ENCODE data around the gene IL6R.
"Not testable (repeated sequence)": the region's sequence is repeated elsewhere in the genome, so short reads cannot be mapped to it uniquely, and the experiment has no call there.

Gene IL6R

GRCh38 chr1:154418923-154419619, 13.9 kb downstream of the IL6R start:
- 83 to 91% methylated on average over 4 of the region's 5 CpGs for WGBS, 2 experiments (ENCODE audit: insufficient coverage in 2 of 2)
- H3K4me3 ChIP-seq (ENCODE audit: extremely low read depth, insufficient read depth, low read length, poor library complexity, severe bottlenecking), result no peak overlapping the region
- peaks cover 11% of the 10 kb centered on the region for H3K4me1 ChIP-seq (ENCODE audit: control insufficient read depth, insufficient read depth, low read length, poor library complexity, severe bottlenecking)
- H3K27ac ChIP-seq (ENCODE audit: low read depth, low read length, severe bottlenecking), result no peak overlapping the region
- H3K9me3 ChIP-seq (ENCODE audit: control insufficient read depth, low read length), result no peaks in the 10 kb centered on the region
- no peaks in the 10 kb centered on the region for H3K36me3 ChIP-seq (ENCODE audit: control insufficient read depth, insufficient read depth, low read length)

- Histone ChIP-seq H3K9me3 (ENCODE audit: control insufficient read depth, low read length) (no peaks in the 10 kb centered on the region), H3K4me3 (ENCODE audit: extremely low read depth, insufficient read depth, low read length, poor library complexity, severe bottlenecking) (no peak overlapping the region), H3K4me1 (ENCODE audit: control insufficient read depth, insufficient read depth, low read length, poor library complexity, severe bottlenecking) (peaks cover 12% of the 10 kb centered on the region), H3K36me3 (ENCODE audit: control insufficient read depth, insufficient read depth, low read length) (no peaks in the 10 kb centered on the region), H3K27ac (ENCODE audit: low read depth, low read length, severe bottlenecking) (no peak overlapping the region)
- 85 to 91% methylated on average over 11 of the region's 13 CpGs for WGBS, 2 experiments (ENCODE audit: insufficient coverage in 2 of 2)
Observed at GRCh38 chr1:154419620-154420571, 14.8 kb downstream of the IL6R start.

- no peak overlapping the region for H3K27ac ChIP-seq (ENCODE audit: low read depth, low read length, severe bottlenecking)
- no peaks in the 10 kb centered on the region for H3K9me3 ChIP-seq (ENCODE audit: control insufficient read depth, low read length)
- H3K36me3 ChIP-seq (ENCODE audit: control insufficient read depth, insufficient read depth, low read length), result no peaks in the 10 kb centered on the region
- no peak overlapping the region for H3K4me3 ChIP-seq (ENCODE audit: extremely low read depth, insufficient read depth, low read length, poor library complexity, severe bottlenecking)
- 71 to 73% methylated on average over 5 to 6 of the region's 10 CpGs for WGBS, 2 experiments (ENCODE audit: insufficient coverage in 2 of 2)
- peaks cover 12% of the 10 kb centered on the region for H3K4me1 ChIP-seq (ENCODE audit: control insufficient read depth, insufficient read depth, low read length, poor library complexity, severe bottlenecking)
Observed at GRCh38 chr1:154420961-154421924, 16.1 kb downstream of the IL6R start.

- H3K27ac ChIP-seq (ENCODE audit: low read depth, low read length, severe bottlenecking); H3K9me3 ChIP-seq (ENCODE audit: control insufficient read depth, low read length); H3K4me3 ChIP-seq (ENCODE audit: extremely low read depth, insufficient read depth, low read length, poor library complexity, severe bottlenecking); H3K36me3 ChIP-seq (ENCODE audit: control insufficient read depth, insufficient read depth, low read length): not testable (repeated sequence)
- 79 to 96% methylated on average over 6 to 8 of the region's 8 CpGs for WGBS, 2 experiments (ENCODE audit: insufficient coverage in 2 of 2)
- H3K4me1 ChIP-seq (ENCODE audit: control insufficient read depth, insufficient read depth, low read length, poor library complexity, severe bottlenecking), result peaks cover 12% of the 10 kb centered on the region
Observed at GRCh38 chr1:154422049-154422448, 16.9 kb downstream of the IL6R start.

GRCh38 chr1:154422521-154422920, 17.4 kb downstream of the IL6R start:
- Histone ChIP-seq H3K9me3 (ENCODE audit: control insufficient read depth, low read length) (no peaks in the 10 kb centered on the region), H3K4me3 (ENCODE audit: extremely low read depth, insufficient read depth, low read length, poor library complexity, severe bottlenecking) (no peak overlapping the region), H3K36me3 (ENCODE audit: control insufficient read depth, insufficient read depth, low read length) (no peaks in the 10 kb centered on the region), H3K27ac (ENCODE audit: low read depth, low read length, severe bottlenecking) (no peak overlapping the region), H3K4me1 (ENCODE audit: control insufficient read depth, insufficient read depth, low read length, poor library complexity, severe bottlenecking) (peaks cover 12% of the 10 kb centered on the region)
- 87 to 98% methylated on average over 8 of the region's 9 CpGs for WGBS, 2 experiments (ENCODE audit: insufficient coverage in 2 of 2)

- no peaks in the 10 kb centered on the region for H3K9me3 ChIP-seq (ENCODE audit: control insufficient read depth, low read length)
- WGBS, 2 experiments (ENCODE audit: insufficient coverage in 2 of 2), result 75% methylated on average over 4 to 5 of the region's 5 CpGs
- no peak overlapping the region for H3K4me3 ChIP-seq (ENCODE audit: extremely low read depth, insufficient read depth, low read length, poor library complexity, severe bottlenecking)
- H3K4me1 ChIP-seq (ENCODE audit: control insufficient read depth, insufficient read depth, low read length, poor library complexity, severe bottlenecking), result peaks cover 12% of the 10 kb centered on the region
- peak overlapping the region; percentile 1 for H3K27ac ChIP-seq (ENCODE audit: low read depth, low read length, severe bottlenecking)
- H3K36me3 ChIP-seq (ENCODE audit: control insufficient read depth, insufficient read depth, low read length), result no peaks in the 10 kb centered on the region
Observed at GRCh38 chr1:154423304-154423987, 18.3 kb downstream of the IL6R start.

- no peak overlapping the region for H3K4me3 ChIP-seq (ENCODE audit: extremely low read depth, insufficient read depth, low read length, poor library complexity, severe bottlenecking)
- 76 to 90% methylated on average over 3 to 4 of the region's 7 CpGs for WGBS, 2 experiments (ENCODE audit: insufficient coverage in 2 of 2)
- H3K36me3 ChIP-seq (ENCODE audit: control insufficient read depth, insufficient read depth, low read length), result no peaks in the 10 kb centered on the region
- no peaks in the 10 kb centered on the region for H3K9me3 ChIP-seq (ENCODE audit: control insufficient read depth, low read length)
- H3K27ac ChIP-seq (ENCODE audit: low read depth, low read length, severe bottlenecking), result peak overlapping the region; percentile 1
- H3K4me1 ChIP-seq (ENCODE audit: control insufficient read depth, insufficient read depth, low read length, poor library complexity, severe bottlenecking), result peaks cover 12% of the 10 kb centered on the region
Observed at GRCh38 chr1:154423988-154424326, 18.8 kb downstream of the IL6R start.

GRCh38 chr1:154425172-154425571, 20.0 kb downstream of the IL6R start:
- H3K4me1 ChIP-seq (ENCODE audit: control insufficient read depth, insufficient read depth, low read length, poor library complexity, severe bottlenecking), result peaks cover 14% of the 10 kb centered on the region

GRCh38 chr1:154427173-154428139, 22.3 kb downstream of the IL6R start:
- Histone ChIP-seq H3K9me3 (ENCODE audit: control insufficient read depth, low read length) (no peaks in the 10 kb centered on the region), H3K4me1 (ENCODE audit: control insufficient read depth, insufficient read depth, low read length, poor library complexity, severe bottlenecking) (peaks cover 22% of the 10 kb centered on the region), H3K27ac (ENCODE audit: low read depth, low read length, severe bottlenecking) (no peak overlapping the region), H3K4me3 (ENCODE audit: extremely low read depth, insufficient read depth, low read length, poor library complexity, severe bottlenecking) (no peak overlapping the region), H3K36me3 (ENCODE audit: control insufficient read depth, insufficient read depth, low read length) (no peaks in the 10 kb centered on the region)
- 92 to 93% methylated on average over 7 of the region's 8 CpGs for WGBS, 2 experiments (ENCODE audit: insufficient coverage in 2 of 2)

More at GRCh38 chr1:154425172-154425571, 20.0 kb downstream of the IL6R start:
- Histone ChIP-seq H3K36me3 (ENCODE audit: control insufficient read depth, insufficient read depth, low read length) (no peaks in the 10 kb centered on the region), H3K27ac (ENCODE audit: low read depth, low read length, severe bottlenecking) (no peak overlapping the region), H3K9me3 (ENCODE audit: control insufficient read depth, low read length) (no peaks in the 10 kb centered on the region), H3K4me3 (ENCODE audit: extremely low read depth, insufficient read depth, low read length, poor library complexity, severe bottlenecking) (no peak overlapping the region)
- 95 to 98% methylated on average over 5 of the region's 6 CpGs for WGBS, 2 experiments (ENCODE audit: insufficient coverage in 2 of 2)

All from mesodermal cell (in vitro differentiated cells).